Fibroblast of skin of scalp (primary cell): ENCODE measurements around the gene CSF2RB.

Source experiments
- DNase-seq: peaks from one replicate; pipeline ENCODE4 v3.0.0-alpha.2; 2013

Gene CSF2RB

DNA sequence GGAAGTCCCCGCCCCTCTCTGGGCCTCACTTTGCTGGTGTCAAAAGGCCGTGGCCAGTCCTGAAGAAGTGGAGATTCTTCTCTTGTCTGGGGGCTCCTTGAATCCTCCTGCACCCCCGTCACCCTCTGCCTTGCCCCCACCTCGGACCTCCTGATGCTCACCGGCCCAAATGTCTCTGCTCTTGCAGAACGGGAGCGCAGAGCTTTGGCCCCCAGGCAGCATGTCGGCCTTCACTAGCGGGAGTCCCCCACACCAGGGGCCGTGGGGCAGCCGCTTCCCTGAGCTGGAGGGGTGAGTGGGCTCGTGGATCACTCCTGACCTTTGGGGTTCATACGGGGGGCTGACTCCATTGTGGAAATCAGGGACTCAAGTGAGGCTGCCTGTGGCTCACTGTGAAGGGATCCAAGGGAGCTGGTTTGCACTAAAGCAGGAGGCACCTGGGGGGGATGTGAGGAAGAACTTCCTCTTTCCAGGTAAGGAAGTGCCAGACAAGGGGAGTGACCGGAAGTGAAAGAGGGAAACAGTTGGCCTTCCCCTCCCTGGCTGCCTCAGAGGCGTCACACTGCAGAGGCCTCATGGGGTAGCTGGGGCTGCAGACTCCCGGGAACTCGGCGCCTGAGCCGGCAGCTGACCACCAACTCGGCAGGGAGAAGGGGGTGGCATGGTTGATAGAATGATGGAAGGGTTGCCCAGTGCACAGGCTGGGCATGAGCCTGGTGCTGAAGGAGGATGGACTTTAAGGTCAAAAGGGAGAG lies 23.1 kb downstream of the CSF2RB start:
- no peak for DNase-seq

GRCh38 chr22:36937319-36938027 lies 24.0 kb downstream of the CSF2RB start:
- DNase-seq: no peak

- no peak for DNase-seq
These were observed 24.6 kb downstream of the CSF2RB start for GRCh38 chr22:36938028-36938425.

DNA sequence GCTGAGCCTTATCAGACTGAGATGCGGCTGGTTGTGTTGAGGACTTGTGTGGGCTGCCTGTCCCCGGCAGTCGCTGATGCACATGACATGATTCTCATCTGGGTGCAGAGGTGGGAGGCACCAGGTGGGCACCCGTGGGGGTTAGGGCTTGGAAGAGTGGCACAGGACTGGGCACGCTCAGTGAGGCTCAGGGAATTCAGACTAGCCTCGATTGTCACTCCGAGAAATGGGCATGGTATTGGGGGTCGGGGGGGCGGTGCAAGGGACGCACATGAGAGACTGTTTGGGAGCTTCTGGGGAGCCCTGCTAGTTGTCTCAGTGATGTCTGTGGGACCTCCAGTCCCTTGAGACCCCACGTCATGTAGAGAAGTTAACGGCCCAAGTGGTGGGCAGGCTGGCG lies 25.5 kb downstream of the CSF2RB start:
- DNase-seq: no peak

DNA sequence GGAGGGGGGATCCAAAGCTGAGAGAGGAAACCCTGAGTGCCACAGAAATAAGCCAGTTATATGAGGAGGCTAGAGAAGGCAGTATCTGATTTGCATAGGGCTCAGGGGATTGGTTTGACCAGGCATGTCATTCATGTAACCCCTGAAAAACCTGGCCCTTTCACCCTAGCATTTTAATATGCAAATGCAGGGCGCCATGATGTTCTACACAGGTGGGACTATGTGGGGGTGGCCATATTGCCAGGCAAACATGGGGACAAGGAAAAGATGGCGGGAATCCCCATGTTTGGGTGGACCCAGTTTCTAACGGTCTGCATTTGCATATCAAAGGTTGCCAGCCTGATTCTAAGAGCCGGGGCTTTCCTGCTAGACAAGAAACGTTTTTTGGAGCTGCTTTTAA lies 27.2 kb downstream of the CSF2RB start:
- no peak for DNase-seq

DNA sequence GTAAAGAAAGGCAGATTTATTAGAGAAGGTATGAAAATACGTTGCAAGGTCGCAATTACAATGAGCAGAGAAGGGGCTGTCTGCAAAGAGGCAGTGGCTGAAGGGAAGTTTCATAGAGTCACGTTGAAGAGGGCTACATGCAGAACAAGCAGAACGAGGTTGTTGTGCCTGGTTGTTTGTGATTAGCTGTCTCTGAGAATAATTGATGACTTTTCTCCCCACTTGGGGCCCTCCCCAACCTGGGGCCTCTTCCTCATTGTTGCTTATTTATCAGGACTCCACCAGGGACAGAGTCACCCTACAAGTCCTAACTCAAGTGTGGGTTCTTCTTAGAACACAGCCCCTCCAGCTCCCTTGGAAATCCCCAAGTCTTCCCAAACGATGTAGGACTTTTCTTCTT lies 29.1 kb downstream of the CSF2RB start:
- DNase-seq: no peak

GRCh38 chr22:36946421-36947158 lies 33.2 kb downstream of the CSF2RB start:
- DNase-seq: peak; percentile 45

DNA sequence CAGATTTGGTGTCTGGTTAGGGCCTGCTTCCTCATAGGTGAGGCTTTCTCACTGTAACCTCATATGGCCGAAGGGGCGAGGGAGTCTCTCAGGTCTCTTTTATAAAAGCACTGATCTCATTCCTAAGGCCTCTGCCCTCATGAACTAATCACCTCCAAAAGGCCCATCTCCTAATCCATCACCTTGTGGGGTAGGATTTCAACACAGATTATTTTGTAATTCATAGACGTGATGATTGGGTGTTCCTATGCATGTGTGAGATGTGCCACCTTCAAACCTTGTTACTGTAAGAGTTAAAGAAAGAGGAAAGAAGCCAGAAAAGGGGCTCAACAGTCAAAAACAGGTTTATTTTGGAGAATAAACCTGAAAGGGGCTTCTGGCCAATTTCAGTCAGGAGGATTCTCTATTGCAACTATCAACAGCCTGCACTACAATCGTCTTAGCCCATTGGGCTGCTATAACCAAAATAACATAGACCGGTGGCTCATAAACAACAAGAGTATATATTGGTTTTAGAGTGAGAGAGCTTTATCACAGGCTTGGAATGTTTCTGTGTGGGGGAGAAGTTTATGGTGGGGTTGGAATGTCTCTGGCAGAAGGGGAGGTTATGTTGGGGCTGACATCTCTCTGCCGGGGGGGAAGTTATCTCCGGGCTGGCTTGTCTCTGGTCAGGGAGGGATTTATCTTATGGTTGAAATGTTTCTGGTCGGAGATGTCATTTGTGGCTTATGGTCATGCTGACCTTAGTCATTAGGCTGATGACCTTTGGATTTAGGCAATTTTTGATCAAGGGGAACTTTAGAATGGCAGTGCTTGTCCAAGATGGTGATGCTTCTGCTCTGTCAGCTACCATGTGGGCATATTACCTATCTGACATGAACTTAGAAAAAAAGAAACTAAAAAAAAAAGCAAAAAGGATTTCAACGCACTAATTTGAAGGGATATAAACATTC lies 35.1 kb downstream of the CSF2RB start:
- DNase-seq: peak; percentile 33

- DNase-seq: no peak
These were observed 37.6 kb downstream of the CSF2RB start for GRCh38 chr22:36950797-36951590.

- no peak for DNase-seq
These were observed 38.3 kb downstream of the CSF2RB start for GRCh38 chr22:36951746-36952145.

DNA sequence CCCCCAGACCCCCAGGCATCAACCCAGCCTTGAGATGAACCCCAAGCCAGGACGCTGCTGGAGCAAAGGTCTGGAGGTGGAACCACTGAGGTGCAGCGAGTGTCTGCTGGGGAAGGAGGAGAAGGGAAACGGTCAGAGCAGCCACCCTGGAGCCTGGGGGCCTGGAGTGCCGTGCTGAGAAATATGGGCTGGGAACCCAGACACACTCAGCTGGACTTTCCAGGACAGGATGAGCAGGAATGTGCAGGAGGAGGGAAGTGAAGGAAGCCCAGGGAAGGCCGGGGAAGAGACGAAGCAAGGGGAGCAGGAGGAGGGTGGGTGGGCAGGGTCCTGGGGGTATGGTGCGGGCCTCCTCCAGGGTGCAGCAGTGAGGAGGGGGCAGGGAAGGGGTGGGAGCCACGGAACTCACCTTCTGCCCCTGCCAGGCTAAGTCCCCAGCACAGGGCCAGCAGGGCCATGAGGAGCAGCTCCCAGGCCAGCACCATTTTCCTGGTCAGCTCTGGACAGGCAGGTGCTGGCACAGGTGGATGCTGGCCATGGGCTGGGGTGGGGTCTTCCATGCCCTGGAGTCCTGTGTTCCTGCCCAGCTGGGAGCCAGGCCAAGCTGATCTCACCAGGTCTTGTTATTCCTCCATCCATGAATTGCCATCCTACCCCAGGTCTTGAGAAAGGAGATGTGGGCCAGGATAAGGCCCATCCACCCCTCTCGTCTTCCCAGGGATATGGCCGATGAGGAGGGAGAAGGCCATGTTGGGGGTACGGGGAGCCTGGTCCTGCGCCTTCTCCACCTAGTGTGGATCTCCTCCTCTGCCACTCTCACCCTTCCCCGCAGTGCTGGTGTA lies 40.0 kb downstream of the CSF2RB start:
- no peak for DNase-seq

DNA sequence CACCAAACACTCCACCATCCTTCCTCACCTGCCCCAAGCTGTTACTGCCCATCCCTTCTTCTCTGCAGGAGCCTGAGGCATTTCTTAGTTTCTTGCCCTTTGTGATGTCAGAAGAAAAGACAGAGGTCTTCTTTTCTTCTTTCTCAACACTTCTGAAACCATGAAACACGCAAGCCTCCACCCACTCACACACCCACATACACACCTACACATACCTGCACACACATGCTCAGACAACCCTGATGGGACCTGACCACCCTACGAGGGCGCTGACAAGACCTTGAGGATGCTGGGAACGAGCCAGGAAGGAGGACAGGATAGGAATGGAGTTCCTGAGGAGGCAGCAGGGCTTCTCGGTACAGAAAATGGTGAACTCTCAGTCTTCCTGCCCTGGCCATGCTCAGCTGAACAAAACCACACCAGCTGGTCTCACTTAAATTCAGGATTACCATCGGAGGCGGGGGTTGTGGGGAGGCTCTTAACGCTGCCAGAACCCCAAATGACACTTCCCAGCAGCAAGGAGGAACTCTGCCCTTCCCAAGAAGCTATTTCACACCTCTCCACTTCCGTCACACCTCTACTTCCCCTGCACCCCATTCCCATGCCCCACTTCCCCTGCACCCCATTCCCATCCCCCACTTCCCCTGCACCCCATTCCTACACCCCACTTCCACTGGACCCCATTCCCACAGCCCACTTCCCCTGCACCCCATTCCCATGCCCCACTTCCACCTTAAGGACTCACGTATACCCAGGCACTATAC lies 41.0 kb downstream of the CSF2RB start:
- no peak for DNase-seq

DNA sequence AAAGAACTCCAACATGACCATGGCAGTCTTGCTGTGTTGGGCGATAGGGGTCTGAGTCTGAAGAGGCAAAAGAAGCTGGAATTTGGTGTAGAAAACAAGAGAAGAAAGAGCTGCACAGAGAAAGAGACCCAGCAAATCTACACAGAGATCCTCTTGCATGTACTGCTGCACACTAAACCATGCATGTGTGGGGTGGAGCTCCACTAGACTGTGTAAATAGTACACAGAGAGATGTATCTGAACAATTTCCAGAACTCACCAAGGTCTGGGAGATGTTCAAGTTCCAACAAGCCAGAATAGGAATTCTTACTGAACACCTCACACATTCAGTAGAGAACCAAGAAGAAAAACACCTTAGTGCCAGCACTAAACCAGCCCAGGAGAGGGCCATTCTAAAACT lies 42.3 kb downstream of the CSF2RB start:
- no peak for DNase-seq

- DNase-seq: no peak
These were observed 44.9 kb downstream of the CSF2RB start for GRCh38 chr22:36958366-36958765.

GRCh38 chr22:36961626-36962025 lies 48.2 kb downstream of the CSF2RB start:
- DNase-seq: no peak

DNA sequence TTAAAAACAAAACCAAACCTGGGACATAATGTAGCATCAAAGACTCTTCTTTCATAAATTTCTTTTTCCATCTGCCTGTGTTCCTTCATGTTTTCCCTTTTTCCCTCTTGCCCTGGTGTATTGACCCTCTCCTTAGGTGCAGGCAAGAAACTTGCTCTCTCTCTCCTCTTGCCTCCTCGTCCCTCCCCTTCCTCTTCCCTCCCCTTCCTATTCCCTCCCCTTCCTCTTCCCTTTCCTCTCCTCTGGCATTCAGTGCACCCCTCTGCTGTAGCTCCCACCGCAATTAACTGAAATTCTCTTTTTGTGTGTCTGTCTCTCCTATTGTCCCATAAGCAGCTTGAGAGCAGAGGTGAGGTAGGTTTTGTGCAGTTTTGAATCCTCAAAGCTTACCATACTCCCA lies 49.9 kb downstream of the CSF2RB start:
- no peak for DNase-seq

DNA sequence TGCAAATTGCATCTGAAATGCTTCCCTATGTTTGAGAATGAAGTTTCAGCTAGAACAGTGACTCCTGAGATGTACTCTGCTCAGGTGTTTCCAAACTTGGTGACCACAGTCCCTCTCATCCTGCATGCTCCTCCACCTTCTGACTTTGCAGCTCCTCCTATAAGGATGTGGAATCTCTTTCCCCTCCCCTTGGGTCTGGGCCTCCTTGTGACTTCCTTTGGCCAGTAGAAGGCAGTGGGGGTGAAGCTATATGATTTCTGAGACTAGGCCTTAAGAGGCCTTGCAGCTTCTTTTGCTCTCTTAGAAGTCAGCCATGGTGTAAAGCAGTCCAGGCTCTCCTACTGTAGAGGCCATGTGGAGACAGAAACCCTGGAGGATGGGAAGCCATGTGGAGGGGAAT lies 50.7 kb downstream of the CSF2RB start:
- no peak for DNase-seq

DNA sequence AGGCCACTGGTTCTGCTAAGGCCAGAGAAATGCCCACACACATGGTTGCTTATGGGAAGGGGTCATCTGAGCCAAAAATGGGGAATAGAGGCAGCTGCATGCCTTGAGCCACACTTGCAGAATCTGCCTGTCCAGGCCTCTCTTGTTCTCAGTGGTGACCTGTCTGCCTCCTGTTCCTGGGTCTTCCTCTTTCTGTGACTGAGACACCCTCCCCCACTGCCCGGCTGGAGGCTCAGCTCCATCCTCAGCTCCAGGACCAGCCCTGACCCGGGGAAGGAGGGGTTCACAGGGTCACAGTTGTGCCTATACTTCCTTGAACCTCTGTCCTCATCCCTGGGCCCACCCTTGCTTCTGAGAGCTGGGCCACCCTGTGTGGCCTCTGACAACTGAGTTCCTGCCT lies 52.3 kb downstream of the CSF2RB start:
- no peak for DNase-seq

GRCh38 chr22:36966851-36967540 lies 53.6 kb downstream of the CSF2RB start:
- DNase-seq: no peak
